Stimulated activated CD4-positive, alpha-beta T cell treated with anti-CD3 and anti-CD28 coated beads, Interleukin-15, amount 100 ng/mL, for 24 hours (primary cell): ENCODE results near the gene VIPAS39.
A peak's percentile ranks its signal among the peaks of the same experiment; 100 is the strongest.
"Not testable (repeated sequence)": the region's sequence is repeated elsewhere in the genome, so short reads cannot be mapped to it uniquely, and the experiment has no call there.

ENCODE experiments used
- DNase-seq: peaks from one replicate; pipeline ENCODE4 v3.0.0-alpha.2; 2020

Gene VIPAS39

GRCh38 chr14:77469539-77469938, 12.1 kb upstream of the VIPAS39 start:
- DNase-seq, result no peak

DNA sequence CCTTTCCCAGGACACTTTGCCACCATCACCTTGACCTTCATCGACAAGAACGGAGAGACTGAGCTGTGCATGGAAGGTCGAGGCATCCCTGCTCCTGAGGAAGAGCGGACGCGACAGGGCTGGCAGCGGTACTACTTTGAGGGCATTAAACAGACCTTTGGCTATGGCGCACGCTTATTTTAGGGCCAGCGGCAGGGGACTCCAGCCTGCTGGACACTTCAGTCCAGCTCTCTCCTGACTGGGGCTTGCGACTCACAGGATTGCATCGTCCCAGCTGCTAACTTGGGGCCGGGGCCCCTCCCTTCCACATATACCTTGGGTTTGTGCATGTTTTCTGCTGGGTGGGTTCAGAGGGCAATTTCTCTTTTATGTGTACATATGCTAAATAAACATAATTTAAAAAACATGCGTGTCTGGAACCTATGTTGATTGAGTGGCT, 11.7 kb upstream of the VIPAS39 start:
- DNase-seq, result no peak

- no peak for DNase-seq
These were observed 10.4 kb upstream of the VIPAS39 start for GRCh38 chr14:77467801-77468200.

DNA sequence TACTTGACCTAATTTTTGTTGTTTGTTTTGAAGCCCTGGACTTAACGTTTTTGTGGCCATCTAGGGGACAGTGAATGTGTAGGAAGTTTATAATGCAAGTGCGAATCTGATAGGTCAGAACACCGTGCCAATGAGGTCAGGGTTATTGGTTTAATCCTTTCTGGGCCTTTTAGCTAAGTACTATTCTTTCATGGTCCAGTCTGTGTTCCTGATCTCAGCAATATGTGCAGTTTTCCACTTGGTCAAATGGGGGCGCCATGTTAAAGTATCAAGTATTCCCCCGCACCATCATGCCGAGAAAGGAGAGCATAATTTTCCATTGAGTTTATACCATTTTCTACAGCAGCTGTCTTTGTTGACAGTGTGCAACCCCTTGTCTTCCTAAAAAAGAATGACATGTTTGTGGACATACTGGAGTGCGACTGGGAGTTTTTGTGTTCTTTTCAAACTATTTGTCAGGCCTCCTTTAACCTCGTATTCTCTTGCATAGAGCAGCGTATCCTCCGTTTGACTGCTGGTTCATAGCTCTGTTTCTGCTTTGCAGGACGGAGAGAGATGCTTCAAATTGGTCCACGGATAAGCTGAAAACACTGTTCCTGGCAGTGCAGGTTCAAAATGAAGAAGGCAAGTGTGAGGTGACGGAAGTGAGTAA, 1.8 kb upstream of the VIPAS39 start:
- peak; percentile 80 for DNase-seq

- peak; percentile 58 for DNase-seq
These were observed 999 bp upstream of the VIPAS39 start for GRCh38 chr14:77458249-77458950.

DNA sequence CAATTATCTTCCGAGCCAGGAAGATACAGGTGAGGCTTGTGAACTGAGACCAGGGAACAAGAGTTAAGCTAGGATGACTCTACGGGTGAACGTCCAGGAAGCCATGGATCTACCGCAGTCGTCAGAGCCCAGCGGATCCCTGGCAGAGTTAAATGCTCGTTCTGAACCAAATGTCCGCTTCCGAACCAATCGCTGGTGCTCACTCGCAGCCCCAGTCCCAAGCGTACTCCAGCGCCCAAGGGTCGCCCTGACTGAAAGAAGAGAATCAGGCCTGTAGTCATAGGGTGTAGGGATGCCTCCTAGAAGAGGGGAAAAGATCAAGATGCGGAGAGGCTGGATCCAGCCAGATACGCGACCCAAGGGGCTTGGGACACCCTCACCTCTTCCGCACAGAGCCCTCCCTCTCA, 283 bp downstream of the VIPAS39 start:
- no peak for DNase-seq

GRCh38 chr14:77455966-77456640, 1.3 kb downstream of the VIPAS39 start:
- DNase-seq, result no peak

DNA sequence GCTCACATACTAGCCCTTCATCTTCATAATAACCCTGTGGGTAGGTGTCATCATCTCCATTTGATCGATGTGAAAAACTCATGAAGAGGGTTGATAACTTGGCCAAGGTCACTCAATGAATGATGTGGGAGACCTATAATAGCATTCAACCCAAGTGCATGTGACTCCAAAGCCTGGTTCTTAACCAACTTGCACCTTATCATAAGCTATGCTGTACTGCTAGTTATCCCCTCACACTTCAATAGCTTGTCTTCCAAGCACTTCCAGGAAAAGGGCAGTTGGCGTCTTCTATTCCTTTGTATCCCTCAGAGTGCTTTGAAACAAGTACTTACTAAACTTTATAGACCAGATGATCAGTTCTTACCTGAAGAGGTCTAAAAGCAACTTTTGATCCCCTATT, 15.2 kb downstream of the VIPAS39 start:
- no peak for DNase-seq

- DNase-seq, result no peak
These were observed 17.5 kb downstream of the VIPAS39 start for GRCh38 chr14:77439861-77440260.

- DNase-seq, result no peak
These were observed 18.8 kb downstream of the VIPAS39 start for GRCh38 chr14:77438596-77438995.

- no peak for DNase-seq
These were observed 21.4 kb downstream of the VIPAS39 start for GRCh38 chr14:77436042-77436441.

DNA sequence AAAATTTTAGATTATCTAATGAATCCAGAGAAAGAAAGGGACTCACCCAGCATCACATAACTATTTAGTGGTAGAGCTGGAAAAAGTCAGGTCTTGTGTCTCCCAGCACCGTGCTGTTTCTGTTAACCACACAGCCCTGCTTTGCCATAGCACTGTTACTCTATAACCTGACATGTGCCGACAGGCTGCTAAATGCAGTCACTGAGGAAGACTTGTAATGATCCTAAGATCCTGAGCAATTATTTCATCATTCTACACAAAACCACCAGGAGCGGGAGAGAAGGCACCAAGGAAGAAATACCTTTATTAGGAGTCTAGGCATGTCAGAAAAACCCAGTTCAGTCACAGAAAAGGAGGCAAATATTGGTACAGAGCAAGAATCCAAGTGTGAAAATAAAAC, 31.0 kb downstream of the VIPAS39 start:
- DNase-seq, result no peak

- DNase-seq, result no peak
These were observed 32.5 kb downstream of the VIPAS39 start for GRCh38 chr14:77424862-77425261.

DNA sequence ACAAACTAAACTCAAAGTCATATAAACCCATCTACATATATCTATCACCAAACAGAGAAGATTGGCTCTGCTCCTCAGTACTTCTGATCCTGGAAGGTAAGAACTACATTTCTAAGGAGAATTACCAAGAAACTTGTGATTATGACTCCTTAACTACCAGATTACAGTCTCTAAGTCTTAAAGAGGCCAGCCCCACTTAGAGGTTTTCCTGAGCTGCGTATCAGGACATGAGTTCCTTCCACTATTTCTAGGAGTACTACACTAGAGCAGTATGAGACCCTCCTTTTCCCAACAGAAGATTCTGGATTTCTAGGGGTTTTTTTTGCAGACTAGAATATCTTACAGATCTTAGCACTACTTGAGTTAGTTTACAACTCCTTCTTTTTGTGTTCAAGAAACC, 34.0 kb downstream of the VIPAS39 start, which contains the start of gene NOXRED1:
Gene NOXRED1, minus strand, starts transcription at position 101 of the 400 bp plus-strand sequence. CDS start 634 bp downstream, outside the sequence.
- DNase-seq, result no peak

- DNase-seq, result no peak
These were observed 36.2 kb downstream of the VIPAS39 start for GRCh38 chr14:77421201-77421600.

GRCh38 chr14:77416836-77417235, 40.6 kb downstream of the VIPAS39 start:
- no peak for DNase-seq

DNA sequence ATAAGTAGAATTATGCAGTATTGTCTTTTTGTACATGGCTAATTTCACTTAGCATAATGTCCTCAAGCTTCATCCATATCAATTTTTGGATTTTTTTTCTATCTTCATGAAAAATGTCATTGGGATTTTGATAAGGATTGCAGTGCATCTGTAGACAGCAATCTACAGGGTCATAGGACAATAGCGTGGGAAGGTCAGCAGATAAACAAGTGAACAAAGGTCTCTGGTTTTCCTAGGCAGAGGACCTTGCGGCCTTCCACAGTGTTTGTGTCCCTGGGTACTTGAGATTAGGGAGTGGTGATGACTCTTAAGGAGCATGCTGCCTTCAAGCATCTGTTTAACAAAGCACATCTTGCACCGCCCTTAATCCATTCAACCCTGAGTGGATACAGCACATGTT, 41.3 kb downstream of the VIPAS39 start:
- DNase-seq, result not testable (repeated sequence)

DNA sequence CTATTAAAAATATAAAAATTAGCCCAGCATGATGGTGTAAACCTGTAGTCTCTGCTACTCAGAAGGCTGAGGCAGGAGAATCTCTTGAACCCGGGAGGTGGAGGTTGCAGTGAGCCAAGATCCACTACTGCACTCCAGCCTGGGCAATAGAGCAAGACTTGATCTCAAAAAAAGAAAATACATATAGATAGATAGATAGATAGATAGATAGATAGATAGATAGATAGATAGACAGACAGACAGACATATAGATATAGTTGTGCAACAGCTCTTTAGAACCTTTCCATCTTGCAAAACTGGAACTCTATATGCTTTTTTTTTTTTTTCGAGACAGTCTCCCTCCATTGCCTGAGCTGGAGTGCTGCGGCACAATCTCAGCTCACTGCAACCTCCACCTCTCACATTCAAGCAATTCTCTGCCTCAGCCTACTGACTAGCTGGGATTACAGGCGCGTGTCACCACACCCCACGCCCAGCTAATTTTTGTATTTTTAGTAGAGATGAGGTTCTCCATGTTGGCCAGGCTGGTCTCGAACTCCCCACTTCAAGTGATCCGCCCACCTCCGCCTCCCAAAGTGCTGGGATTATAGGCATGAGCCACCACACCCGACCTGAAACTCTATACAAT, 41.9 kb downstream of the VIPAS39 start:
- not testable (repeated sequence) for DNase-seq

GRCh38 chr14:77409131-77409533, 48.3 kb downstream of the VIPAS39 start:
- no peak for DNase-seq

DNA sequence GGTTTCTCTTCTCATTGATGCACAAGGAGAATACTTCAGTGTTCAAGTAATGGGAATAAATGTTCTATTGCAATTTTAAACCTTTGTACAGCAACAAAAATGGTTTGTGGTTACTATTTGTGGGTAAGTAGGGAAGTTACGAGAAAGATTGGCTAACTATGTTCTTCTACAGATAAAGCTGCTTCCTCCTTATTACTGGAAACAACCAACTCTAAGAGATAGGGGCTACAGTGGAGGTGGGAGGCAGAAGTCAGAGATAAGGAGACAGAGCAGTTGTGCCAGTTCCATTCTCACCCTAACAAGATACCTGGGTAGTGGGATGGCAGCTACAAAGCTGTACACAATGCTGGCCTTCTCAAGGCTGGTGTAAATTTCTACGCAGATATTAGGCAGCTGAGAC, 50.2 kb downstream of the VIPAS39 start:
- DNase-seq, result no peak

DNA sequence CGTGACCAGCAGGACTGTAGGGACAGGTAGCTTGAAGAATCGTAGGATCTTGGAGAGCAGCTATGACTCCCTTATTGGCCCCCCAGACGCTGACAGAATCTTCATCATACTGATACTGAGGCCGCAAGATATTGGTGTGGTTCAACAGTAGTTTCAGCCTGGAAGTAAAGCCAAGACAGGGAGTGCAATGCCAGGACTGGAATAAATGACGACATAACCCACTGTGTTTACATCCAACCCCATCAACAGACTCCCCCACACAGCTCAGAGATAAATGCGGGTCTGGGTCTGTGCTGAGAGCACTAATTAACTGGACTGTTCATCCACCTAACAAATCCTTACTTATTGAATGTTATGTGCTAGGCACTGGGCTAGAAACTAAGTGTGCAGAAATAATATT, 50.7 kb downstream of the VIPAS39 start:
- DNase-seq, result no peak

- no peak for DNase-seq
These were observed 51.3 kb downstream of the VIPAS39 start for GRCh38 chr14:77406086-77406485.

DNA sequence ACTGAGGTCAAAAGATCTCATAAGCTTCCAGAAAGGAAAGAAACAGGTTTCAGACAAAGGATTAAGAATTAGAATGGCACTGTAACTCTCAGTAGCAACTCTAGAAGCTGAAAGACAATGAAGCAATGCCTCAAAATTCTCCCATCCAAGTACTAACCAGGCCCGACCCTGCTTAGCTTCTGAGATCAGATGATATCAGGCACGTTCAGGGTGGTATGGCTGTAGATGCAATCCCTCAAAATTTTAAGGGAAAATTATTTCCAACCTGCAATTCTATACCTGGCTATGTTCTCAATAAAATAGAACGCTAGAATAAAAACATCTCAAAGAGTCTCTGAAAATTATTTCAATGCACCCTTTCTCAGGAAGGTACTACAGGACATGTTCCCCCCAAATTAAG, 53.6 kb downstream of the VIPAS39 start:
- DNase-seq, result no peak

GRCh38 chr14:77400216-77400615, 57.2 kb downstream of the VIPAS39 start:
- DNase-seq, result no peak
